Epithelial cell of esophagus (primary cell): Measurements from ENCODE around the gene BUD13.

Source experiments
- DNase-seq: peaks from one replicate; pipeline ENCODE4 v3.0.0; 2010; ENCODE audit warnings: low read depth
- H3K4me3 ChIP-seq: 2 replicates; pipeline ENCODE4 v1.5.1; 2011; ENCODE audit warnings: mild to moderate bottlenecking, low read length, control low read depth
- CTCF ChIP-seq: IDR thresholded peaks from 2 replicates; pipeline ENCODE4 v1.5.1; 2011; ENCODE audit warnings: low read depth, mild to moderate bottlenecking, low read length, control low read depth, inconsistent platforms; ENCODE audit not compliant: insufficient read depth; ENCODE audit errors: missing control alignments

Gene BUD13

GRCh38 chr11:116733043-116733755 lies 39.6 kb downstream of the BUD13 start:
- H3K4me3 ChIP-seq, result no peak overlapping the region
- no peak for TF ChIP-seq CTCF
- no peak for DNase-seq

GRCh38 chr11:116732271-116733042 lies 40.3 kb downstream of the BUD13 start:
- H3K4me3 ChIP-seq, result no peak overlapping the region
- DNase-seq, result peak; percentile 72
- TF ChIP-seq CTCF, result peak; percentile 91

GRCh38 chr11:116731821-116732220 lies 41.0 kb downstream of the BUD13 start:
- DNase-seq, result no peak
- H3K4me3 ChIP-seq, result no peak overlapping the region
- TF ChIP-seq CTCF, result no peak

- TF ChIP-seq CTCF, result no peak
- no peak overlapping the region for H3K4me3 ChIP-seq
- no peak for DNase-seq
These were observed 41.6 kb downstream of the BUD13 start for GRCh38 chr11:116731097-116731761.

GRCh38 chr11:116730601-116731000 lies 42.2 kb downstream of the BUD13 start:
- no peak for DNase-seq
- H3K4me3 ChIP-seq, result no peak overlapping the region
- TF ChIP-seq CTCF, result no peak

- no peak for TF ChIP-seq CTCF
- DNase-seq, result no peak
- H3K4me3 ChIP-seq, result no peak overlapping the region
These were observed 42.6 kb downstream of the BUD13 start for GRCh38 chr11:116730241-116730561.
